ENCODE data around the gene RPP40.

Gene RPP40

GRCh38 chr6:5030596-5031136, 26.8 kb upstream of the RPP40 start:
- H3K27ac ChIP-seq = no peak overlapping the region
- TF ChIP-seq CTCF (conservative IDR thresholded peaks at IDR 0.05) = peak; percentile 49

GRCh38 chr6:5029609-5030008, 25.8 kb upstream of the RPP40 start:
- H3K27ac ChIP-seq = no peak overlapping the region
- TF ChIP-seq CTCF (conservative IDR thresholded peaks at IDR 0.05) = no peak

GRCh38 chr6:5028921-5029320, 25.1 kb upstream of the RPP40 start:
- no peak overlapping the region for H3K27ac ChIP-seq
- no peak for TF ChIP-seq CTCF (conservative IDR thresholded peaks at IDR 0.05)

GRCh38 chr6:5028301-5028700, 24.5 kb upstream of the RPP40 start:
- no peak for TF ChIP-seq CTCF (conservative IDR thresholded peaks at IDR 0.05)
- H3K27ac ChIP-seq = no peak overlapping the region

- H3K27ac ChIP-seq = no peak overlapping the region
- TF ChIP-seq CTCF (conservative IDR thresholded peaks at IDR 0.05) = no peak
These were observed 22.3 kb upstream of the RPP40 start for GRCh38 chr6:5025911-5026819.

GRCh38 chr6:5023923-5024322, 20.1 kb upstream of the RPP40 start:
- no peak overlapping the region for H3K27ac ChIP-seq
- no peak for TF ChIP-seq CTCF (conservative IDR thresholded peaks at IDR 0.05)

- no peak for TF ChIP-seq CTCF (conservative IDR thresholded peaks at IDR 0.05)
- no peak overlapping the region for H3K27ac ChIP-seq
These were observed 16.3 kb upstream of the RPP40 start for GRCh38 chr6:5020142-5020541.
